ENCODE measurements around the gene RBM43.
"Not testable (repeated sequence)": the region's sequence is repeated elsewhere in the genome, so short reads cannot be mapped to it uniquely, and the experiment has no call there.

RBM43 gene

GRCh38 chr2:151240433-151240832 lies 21.2 kb downstream of the RBM43 start:
- H3K27me3 ChIP-seq (ENCODE audit: control insufficient read depth, insufficient read depth, low read length) = no peaks in the 10 kb centered on the region
- H3K4me3 ChIP-seq (ENCODE audit: low read length) = no peak overlapping the region
- no peak overlapping the region for H3K9ac ChIP-seq (ENCODE audit: low read depth, low read length)
- H3K4me2 ChIP-seq (ENCODE audit: low read length) = no peak overlapping the region
- peaks cover 12% of the 10 kb centered on the region for H3K4me1 ChIP-seq (ENCODE audit: control insufficient read depth, insufficient read depth, low read length)
- no peaks in the 10 kb centered on the region for H3K36me3 ChIP-seq (ENCODE audit: insufficient read depth, low read length)
- no peaks in the 10 kb centered on the region for H3K9me3 ChIP-seq (replicated peaks; ENCODE audit: low read length)

DNA sequence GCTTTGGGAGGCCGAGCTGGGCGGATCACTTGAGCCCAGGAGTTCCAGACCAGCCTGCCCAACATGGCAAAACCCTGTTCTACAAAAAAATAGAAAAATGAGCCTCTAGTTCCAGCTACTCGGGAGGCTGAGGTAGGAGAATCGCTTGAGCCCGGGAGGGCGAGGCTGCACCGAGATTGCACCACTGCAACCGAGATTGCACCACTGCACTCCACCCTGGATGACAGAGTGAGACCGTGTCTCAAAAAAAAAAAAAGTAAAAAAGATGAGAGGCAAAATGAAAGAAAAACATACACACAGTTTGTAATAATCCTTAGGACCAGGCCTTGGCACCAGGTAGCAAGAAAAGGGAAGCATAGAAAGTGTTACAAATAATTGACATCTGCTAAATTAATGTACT lies 22.0 kb downstream of the RBM43 start:
- H3K4me2 ChIP-seq (ENCODE audit: low read length) = no peak overlapping the region

GRCh38 chr2:151238527-151239487 lies 22.9 kb downstream of the RBM43 start:
- no peak overlapping the region for H3K9ac ChIP-seq (ENCODE audit: low read depth, low read length)
- no peaks in the 10 kb centered on the region for H3K9me3 ChIP-seq (replicated peaks; ENCODE audit: low read length)
- peak overlapping the region; percentile 7 for H3K4me2 ChIP-seq (ENCODE audit: low read length)
- H3K4me3 ChIP-seq (ENCODE audit: low read length) = no peak overlapping the region
- no peaks in the 10 kb centered on the region for H3K36me3 ChIP-seq (ENCODE audit: insufficient read depth, low read length)
- H3K4me1 ChIP-seq (ENCODE audit: control insufficient read depth, insufficient read depth, low read length) = peaks cover 12% of the 10 kb centered on the region
- H3K27me3 ChIP-seq (ENCODE audit: control insufficient read depth, insufficient read depth, low read length) = no peaks in the 10 kb centered on the region

More for the DNA sequence above, 22.0 kb downstream of the RBM43 start:
- H3K9me3 ChIP-seq (replicated peaks; ENCODE audit: low read length) = no peaks in the 10 kb centered on the region
- no peaks in the 10 kb centered on the region for H3K27me3 ChIP-seq (ENCODE audit: control insufficient read depth, insufficient read depth, low read length)
- H3K4me3 ChIP-seq (ENCODE audit: low read length) = no peak overlapping the region
- peaks cover 12% of the 10 kb centered on the region for H3K4me1 ChIP-seq (ENCODE audit: control insufficient read depth, insufficient read depth, low read length)
- H3K9ac ChIP-seq (ENCODE audit: low read depth, low read length) = no peak overlapping the region
- H3K36me3 ChIP-seq (ENCODE audit: insufficient read depth, low read length) = no peaks in the 10 kb centered on the region

DNA sequence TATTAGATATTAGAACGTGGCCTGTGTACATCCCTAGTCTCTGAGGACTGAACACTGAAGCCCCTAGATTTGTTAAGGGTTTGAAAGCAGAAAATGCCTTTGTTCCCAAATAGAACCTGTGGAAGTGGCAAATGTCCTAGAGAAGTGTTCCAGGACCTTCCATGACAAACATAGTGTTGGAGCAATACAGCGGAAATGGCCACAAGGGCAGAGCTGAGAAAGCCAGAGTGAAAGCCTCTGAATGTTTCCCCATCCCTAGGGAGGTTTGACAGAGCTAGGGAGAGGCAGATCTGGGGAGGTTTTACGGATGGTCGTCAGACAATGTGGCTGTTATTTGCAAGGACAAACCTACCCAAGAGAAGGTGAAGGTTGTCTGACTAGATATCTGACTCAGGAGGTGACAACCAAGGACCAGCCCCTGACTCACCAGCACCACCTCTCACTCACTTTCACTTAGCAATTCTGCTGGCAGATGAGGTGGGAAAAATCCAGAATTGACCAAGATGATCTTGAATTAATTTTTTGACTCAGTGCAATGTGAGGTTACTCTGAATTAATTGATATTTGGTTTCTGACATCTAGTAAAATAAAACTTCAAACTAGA lies 24.1 kb downstream of the RBM43 start:
- Histone ChIP-seq H3K4me3 (ENCODE audit: low read length) (no peak overlapping the region), H3K9ac (ENCODE audit: low read depth, low read length) (no peak overlapping the region), H3K36me3 (ENCODE audit: insufficient read depth, low read length) (no peaks in the 10 kb centered on the region), H3K27me3 (ENCODE audit: control insufficient read depth, insufficient read depth, low read length) (no peaks in the 10 kb centered on the region), H3K4me2 (ENCODE audit: low read length) (no peak overlapping the region), H3K4me1 (ENCODE audit: control insufficient read depth, insufficient read depth, low read length) (peaks cover 12% of the 10 kb centered on the region), H3K9me3 (replicated peaks; ENCODE audit: low read length) (no peaks in the 10 kb centered on the region)

GRCh38 chr2:151233760-151234159 lies 27.9 kb downstream of the RBM43 start:
- H3K4me1 ChIP-seq (ENCODE audit: control insufficient read depth, insufficient read depth, low read length); H3K9me3 ChIP-seq (replicated peaks; ENCODE audit: low read length); H3K36me3 ChIP-seq (ENCODE audit: insufficient read depth, low read length); H3K27me3 ChIP-seq (ENCODE audit: control insufficient read depth, insufficient read depth, low read length); H3K4me2 ChIP-seq (ENCODE audit: low read length); H3K9ac ChIP-seq (ENCODE audit: low read depth, low read length); H3K4me3 ChIP-seq (ENCODE audit: low read length): not testable (repeated sequence)

DNA sequence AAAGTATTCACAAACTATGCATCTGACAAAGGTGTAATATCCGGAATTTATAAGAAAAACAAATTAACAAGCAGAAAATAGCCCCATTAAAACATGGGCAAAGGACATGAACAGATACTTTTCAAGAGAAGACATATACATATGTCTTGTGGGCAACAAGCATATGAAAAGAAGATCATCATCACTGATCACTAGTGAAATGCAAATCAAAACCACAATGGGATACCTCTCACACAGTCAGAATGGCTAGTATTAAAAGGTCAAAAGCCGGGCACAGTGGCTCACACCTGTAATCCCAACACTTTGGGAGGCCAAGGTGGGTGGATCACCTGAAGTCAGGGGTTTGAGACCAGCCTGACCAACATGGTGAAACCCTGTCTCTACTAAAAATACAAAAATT lies 28.4 kb downstream of the RBM43 start:
- not testable (repeated sequence) for H3K27me3 ChIP-seq (ENCODE audit: control insufficient read depth, insufficient read depth, low read length); H3K36me3 ChIP-seq (ENCODE audit: insufficient read depth, low read length); H3K9ac ChIP-seq (ENCODE audit: low read depth, low read length); H3K4me2 ChIP-seq (ENCODE audit: low read length); H3K9me3 ChIP-seq (replicated peaks; ENCODE audit: low read length); H3K4me3 ChIP-seq (ENCODE audit: low read length); H3K4me1 ChIP-seq (ENCODE audit: control insufficient read depth, insufficient read depth, low read length)

GRCh38 chr2:151230627-151231140 lies 31.0 kb downstream of the RBM43 start:
- Histone ChIP-seq H3K9me3 (replicated peaks; ENCODE audit: low read length) (no peaks in the 10 kb centered on the region), H3K4me3 (ENCODE audit: low read length) (no peak overlapping the region), H3K27me3 (ENCODE audit: control insufficient read depth, insufficient read depth, low read length) (no peaks in the 10 kb centered on the region), H3K36me3 (ENCODE audit: insufficient read depth, low read length) (no peaks in the 10 kb centered on the region), H3K9ac (ENCODE audit: low read depth, low read length) (no peak overlapping the region), H3K4me1 (ENCODE audit: control insufficient read depth, insufficient read depth, low read length) (no peaks in the 10 kb centered on the region), H3K4me2 (ENCODE audit: low read length) (no peak overlapping the region)

DNA sequence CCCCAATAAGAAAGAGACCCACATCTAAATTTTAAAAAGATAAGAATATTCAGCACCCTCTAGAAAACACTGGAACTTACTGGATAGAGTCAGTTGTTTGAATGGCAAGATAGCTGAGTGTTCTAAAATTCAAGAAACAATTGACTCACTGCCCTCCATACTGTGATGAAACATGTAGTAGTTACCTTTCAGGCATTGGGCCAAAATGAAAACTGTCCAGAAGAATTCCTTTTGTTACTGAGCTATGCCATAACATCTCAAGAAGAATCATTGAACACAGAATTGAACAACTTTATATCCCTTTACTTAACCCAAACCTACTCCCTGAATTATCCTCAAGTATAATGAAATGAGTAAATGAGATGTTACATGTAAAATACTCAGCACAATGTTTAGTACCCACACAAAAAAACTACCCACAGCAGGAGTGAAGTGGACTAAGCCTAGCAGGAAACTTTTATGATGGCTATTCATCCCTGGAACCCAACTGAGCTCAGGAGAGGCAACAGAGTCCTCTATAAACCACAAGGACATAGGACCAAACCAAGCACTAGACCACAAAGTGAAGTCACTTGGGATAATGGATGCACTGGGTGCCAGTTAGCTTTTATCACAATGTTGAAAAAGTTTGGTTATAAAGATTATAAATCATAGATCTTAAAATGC lies 32.7 kb downstream of the RBM43 start:
- Histone ChIP-seq H3K9ac (ENCODE audit: low read depth, low read length) (no peak overlapping the region), H3K36me3 (ENCODE audit: insufficient read depth, low read length) (no peaks in the 10 kb centered on the region), H3K4me2 (ENCODE audit: low read length) (no peak overlapping the region), H3K27me3 (ENCODE audit: control insufficient read depth, insufficient read depth, low read length) (no peaks in the 10 kb centered on the region), H3K9me3 (replicated peaks; ENCODE audit: low read length) (no peaks in the 10 kb centered on the region), H3K4me1 (ENCODE audit: control insufficient read depth, insufficient read depth, low read length) (no peaks in the 10 kb centered on the region), H3K4me3 (ENCODE audit: low read length) (no peak overlapping the region)

DNA sequence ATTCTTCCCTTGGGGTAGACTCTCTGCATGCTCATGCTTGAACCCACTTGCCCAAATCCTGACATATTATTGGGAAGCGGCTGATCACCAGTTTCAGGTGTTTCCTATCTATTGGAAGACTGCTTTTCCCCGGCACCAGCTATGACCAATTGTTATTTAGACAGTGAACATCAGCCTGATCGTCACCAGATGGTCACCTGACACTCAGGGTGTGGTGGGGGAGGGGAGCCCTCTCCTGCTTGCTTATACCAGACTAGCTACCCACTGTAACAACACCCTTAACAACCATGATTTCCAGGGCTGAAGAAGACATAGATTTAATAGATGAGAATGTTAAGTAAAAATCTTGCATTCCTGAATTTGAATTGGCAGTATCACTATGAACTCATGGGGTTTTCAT lies 44.3 kb downstream of the RBM43 start:
- Histone ChIP-seq H3K4me1 (ENCODE audit: control insufficient read depth, insufficient read depth, low read length) (no peaks in the 10 kb centered on the region), H3K9ac (ENCODE audit: low read depth, low read length) (no peak overlapping the region), H3K4me3 (ENCODE audit: low read length) (no peak overlapping the region), H3K36me3 (ENCODE audit: insufficient read depth, low read length) (no peaks in the 10 kb centered on the region), H3K9me3 (replicated peaks; ENCODE audit: low read length) (no peaks in the 10 kb centered on the region), H3K27me3 (ENCODE audit: control insufficient read depth, insufficient read depth, low read length) (no peaks in the 10 kb centered on the region), H3K4me2 (ENCODE audit: low read length) (no peak overlapping the region)

- Histone ChIP-seq H3K4me1 (ENCODE audit: control insufficient read depth, insufficient read depth, low read length) (no peaks in the 10 kb centered on the region), H3K9ac (ENCODE audit: low read depth, low read length) (no peak overlapping the region), H3K27me3 (ENCODE audit: control insufficient read depth, insufficient read depth, low read length) (no peaks in the 10 kb centered on the region), H3K9me3 (replicated peaks; ENCODE audit: low read length) (no peaks in the 10 kb centered on the region), H3K4me2 (ENCODE audit: low read length) (no peak overlapping the region), H3K4me3 (ENCODE audit: low read length) (no peak overlapping the region), H3K36me3 (ENCODE audit: insufficient read depth, low read length) (no peaks in the 10 kb centered on the region)
These were observed 54.6 kb downstream of the RBM43 start for GRCh38 chr2:151207100-151207499.

DNA sequence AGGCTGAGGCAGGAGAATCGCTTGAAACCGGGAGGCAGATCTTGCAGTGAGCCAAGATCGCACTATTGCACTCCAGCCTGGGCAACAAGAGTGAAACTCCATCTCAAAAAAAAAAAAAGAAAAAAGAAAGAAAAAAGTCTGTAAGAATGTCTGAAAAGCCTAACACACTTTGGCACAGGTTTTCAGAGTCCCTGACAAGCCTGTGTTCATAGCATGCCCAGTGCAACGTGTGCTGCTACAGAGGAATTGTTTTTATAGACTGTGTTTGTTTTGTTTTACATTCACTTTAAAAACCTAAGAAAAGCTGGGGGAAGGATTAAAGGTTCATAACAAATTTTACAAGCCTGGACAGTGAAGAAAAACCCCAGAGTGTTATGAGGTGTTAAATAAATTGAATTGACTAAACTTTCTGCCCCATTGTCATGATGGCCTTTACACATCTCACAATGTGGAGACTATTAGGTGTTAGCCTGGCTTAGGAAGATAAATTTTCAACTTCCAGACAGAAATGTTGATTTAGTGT lies 55.2 kb downstream of the RBM43 start:
- no peaks in the 10 kb centered on the region for H3K4me1 ChIP-seq (ENCODE audit: control insufficient read depth, insufficient read depth, low read length)
- no peaks in the 10 kb centered on the region for H3K9me3 ChIP-seq (replicated peaks; ENCODE audit: low read length)
- no peak overlapping the region for H3K4me2 ChIP-seq (ENCODE audit: low read length)
- H3K9ac ChIP-seq (ENCODE audit: low read depth, low read length) = no peak overlapping the region
- H3K36me3 ChIP-seq (ENCODE audit: insufficient read depth, low read length) = no peaks in the 10 kb centered on the region
- no peak overlapping the region for H3K4me3 ChIP-seq (ENCODE audit: low read length)
- no peaks in the 10 kb centered on the region for H3K27me3 ChIP-seq (ENCODE audit: control insufficient read depth, insufficient read depth, low read length)
